Chondrocyte (in vitro differentiated cells): ENCODE data around the gene NTSR2. TPM values are rescaled to one million over a fixed set of nuclear protein-coding genes. Genes with fewer than 3 reads are reported as not detected.

ENCODE experiments used
- DNase-seq: peaks from one replicate; pipeline ENCODE4 v3.0.0; 2021; ENCODE audit warnings: mixed read lengths, low spot score
- H3K27ac Mint-ChIP-seq: one replicate; pipeline ENCODE4 v1.8.0; 2021; ENCODE audit warnings: mild to moderate bottlenecking, moderate library complexity, mixed read lengths; ENCODE audit not compliant: unreplicated experiment
- H3K27me3 Mint-ChIP-seq: 2 replicates; pipeline ENCODE4 v1.8.0; 2021; ENCODE audit warnings: low read depth, mixed read lengths
- H3K36me3 Mint-ChIP-seq: 2 replicates; pipeline ENCODE4 v1.8.0; 2021; ENCODE audit warnings: low read depth, mixed read lengths
- H3K4me1 Mint-ChIP-seq: 2 replicates; pipeline ENCODE4 v1.8.0; 2021; ENCODE audit warnings: low read depth, mild to moderate bottlenecking, mixed read lengths
- H3K4me3 Mint-ChIP-seq: one replicate; pipeline ENCODE4 v1.8.0; 2021; ENCODE audit warnings: mild to moderate bottlenecking, moderate library complexity, mixed read lengths; ENCODE audit not compliant: unreplicated experiment
- H3K9me3 Mint-ChIP-seq: 2 replicates; pipeline ENCODE4 v1.8.0; 2021; ENCODE audit warnings: low read depth, mixed read lengths
- total RNA-seq: library from RNA; stranded (reverse); gene quantifications from 3 replicates; pipeline ENCODE4 v1.2.1, GENCODE V29; 2021
- TF ChIP-seq, protein P1 (sequence below): fragments of 200-600 bp; sonication (generic); IDR thresholded peaks from 2 replicates; pipeline ENCODE4 v1.5.0; 2021; ENCODE audit warnings: antibody characterized with exemption, mild to moderate bottlenecking, moderate library complexity

NTSR2 gene
- total RNA-seq, 1 donor from 2014 or later: not detected

DNA sequence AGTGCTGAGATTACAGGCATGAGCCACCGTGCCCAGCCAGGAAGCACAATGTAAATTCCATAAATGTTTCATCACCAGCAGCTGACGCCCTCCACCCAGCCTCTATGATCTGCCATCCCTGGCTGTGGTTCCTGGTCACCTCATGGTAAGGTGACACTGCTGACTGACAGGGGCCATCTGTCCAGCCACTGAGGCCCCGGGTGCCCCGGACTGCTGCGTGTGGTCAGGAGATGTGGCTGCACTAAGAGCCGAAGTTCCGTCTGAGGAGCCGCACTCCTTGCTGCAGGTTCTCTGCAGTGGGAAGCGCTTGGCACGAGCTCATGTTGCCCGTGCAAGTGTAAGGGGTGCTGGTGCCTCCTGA, 10.9 kb downstream of the NTSR2 start:
- DNase-seq: no peak
- H3K27me3 Mint-ChIP-seq: peaks cover 43% of the 10 kb centered on the region
- no peak overlapping the region for H3K27ac Mint-ChIP-seq
- peaks cover 5% of the 10 kb centered on the region for H3K36me3 Mint-ChIP-seq
- TF ChIP-seq, protein P1, sequence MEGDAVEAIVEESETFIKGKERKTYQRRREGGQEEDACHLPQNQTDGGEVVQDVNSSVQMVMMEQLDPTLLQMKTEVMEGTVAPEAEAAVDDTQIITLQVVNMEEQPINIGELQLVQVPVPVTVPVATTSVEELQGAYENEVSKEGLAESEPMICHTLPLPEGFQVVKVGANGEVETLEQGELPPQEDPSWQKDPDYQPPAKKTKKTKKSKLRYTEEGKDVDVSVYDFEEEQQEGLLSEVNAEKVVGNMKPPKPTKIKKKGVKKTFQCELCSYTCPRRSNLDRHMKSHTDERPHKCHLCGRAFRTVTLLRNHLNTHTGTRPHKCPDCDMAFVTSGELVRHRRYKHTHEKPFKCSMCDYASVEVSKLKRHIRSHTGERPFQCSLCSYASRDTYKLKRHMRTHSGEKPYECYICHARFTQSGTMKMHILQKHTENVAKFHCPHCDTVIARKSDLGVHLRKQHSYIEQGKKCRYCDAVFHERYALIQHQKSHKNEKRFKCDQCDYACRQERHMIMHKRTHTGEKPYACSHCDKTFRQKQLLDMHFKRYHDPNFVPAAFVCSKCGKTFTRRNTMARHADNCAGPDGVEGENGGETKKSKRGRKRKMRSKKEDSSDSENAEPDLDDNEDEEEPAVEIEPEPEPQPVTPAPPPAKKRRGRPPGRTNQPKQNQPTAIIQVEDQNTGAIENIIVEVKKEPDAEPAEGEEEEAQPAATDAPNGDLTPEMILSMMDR: no peak
- peaks cover 17% of the 10 kb centered on the region for H3K9me3 Mint-ChIP-seq
- H3K4me1 Mint-ChIP-seq: peaks cover 7% of the 10 kb centered on the region
- H3K4me3 Mint-ChIP-seq: no peak overlapping the region

DNA sequence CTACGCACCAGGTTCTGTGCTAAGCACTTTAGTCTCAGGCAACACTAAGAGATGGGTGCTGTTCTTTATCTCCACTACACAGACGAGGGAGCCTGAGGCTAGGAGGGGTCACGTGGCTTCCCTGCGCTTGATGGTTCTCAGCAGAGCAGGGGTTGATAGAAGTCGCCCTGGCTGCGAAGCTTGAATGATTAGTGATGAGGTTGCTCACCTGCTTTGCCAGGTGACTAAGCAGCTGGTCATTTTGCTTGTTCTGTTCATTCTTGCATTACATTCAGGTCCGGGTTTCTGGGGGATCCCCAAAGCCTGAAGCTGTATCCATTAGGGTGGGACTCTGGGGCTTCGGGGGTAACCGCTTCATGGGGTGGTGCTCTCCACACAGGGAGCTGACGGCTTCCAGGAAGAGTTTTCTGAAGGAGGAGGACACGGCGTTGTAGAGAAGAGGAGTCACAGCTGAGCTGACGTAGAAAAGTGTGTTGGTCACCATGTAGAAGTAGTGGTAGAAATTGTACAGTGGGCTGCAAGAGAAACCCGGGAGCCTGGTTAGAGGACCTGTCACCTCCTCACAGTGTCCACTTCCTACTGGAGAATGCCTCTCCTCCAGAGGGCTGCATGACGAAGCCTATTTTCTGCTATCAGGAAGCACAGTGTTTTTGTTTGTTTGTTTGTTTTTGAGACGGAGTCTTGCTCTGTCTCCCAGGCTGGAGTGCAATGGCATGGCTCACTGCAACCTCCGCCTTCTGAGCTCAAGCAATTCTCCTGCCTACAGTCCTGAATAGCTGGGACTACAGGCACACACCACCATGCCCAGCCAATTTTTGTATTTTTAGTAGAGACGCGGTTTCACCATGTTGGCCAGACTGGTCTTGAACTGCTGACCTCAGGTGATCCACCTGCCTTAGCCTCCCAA, 11.5 kb downstream of the NTSR2 start:
- H3K4me3 Mint-ChIP-seq: no peak overlapping the region
- no peak overlapping the region for H3K27ac Mint-ChIP-seq
- TF ChIP-seq, protein P1: no peak
- H3K4me1 Mint-ChIP-seq: peaks cover 5% of the 10 kb centered on the region
- H3K27me3 Mint-ChIP-seq: peaks cover 46% of the 10 kb centered on the region
- no peak for DNase-seq
- peaks cover 5% of the 10 kb centered on the region for H3K36me3 Mint-ChIP-seq
- peaks cover 15% of the 10 kb centered on the region for H3K9me3 Mint-ChIP-seq

DNA sequence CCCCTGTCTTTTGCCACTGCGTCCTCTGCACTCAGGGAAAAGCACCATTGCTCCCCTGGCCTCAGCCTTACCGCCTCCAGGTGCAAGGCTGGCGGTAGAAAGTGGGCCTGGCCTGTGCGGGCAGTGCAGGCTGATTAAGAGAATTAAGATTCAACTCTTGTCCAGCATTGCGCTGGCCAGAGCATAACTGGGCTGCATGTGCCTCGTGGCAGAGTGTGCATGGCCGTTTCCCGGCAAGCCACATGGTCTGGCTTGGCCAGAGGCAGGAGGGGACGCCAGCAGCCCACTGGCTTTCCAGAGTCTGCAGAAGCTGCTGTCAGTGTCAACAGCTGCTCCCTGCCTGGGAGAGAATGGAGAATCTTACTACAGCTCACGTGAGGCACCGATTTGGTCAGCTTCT, 12.3 kb downstream of the NTSR2 start:
- Mint-ChIP-seq H3K27me3 (peaks cover 46% of the 10 kb centered on the region), H3K27ac (no peak overlapping the region), H3K36me3 (peaks cover 3% of the 10 kb centered on the region), H3K4me3 (no peak overlapping the region), H3K4me1 (peaks cover 3% of the 10 kb centered on the region), H3K9me3 (peaks cover 6% of the 10 kb centered on the region)
- TF ChIP-seq, protein P1: no peak
- no peak for DNase-seq

DNA sequence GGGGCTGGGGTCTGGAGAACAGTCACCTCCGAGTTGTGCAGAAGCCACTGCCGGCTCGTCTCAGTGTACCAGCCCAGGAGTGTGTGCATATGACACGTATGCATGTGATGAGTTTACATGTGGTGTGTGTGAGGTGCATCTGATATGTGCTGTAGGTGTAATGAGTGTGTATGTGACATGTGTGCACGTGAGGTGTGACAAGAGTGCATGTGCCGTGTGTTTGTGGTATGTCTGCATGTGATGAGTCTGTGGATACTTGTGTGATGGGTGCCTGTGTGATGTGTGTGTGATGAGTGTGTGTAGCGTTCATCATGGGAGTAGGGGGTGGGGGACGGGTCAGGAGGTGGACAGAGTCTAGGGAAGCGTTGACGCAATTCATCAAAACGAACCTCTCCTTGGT, 12.8 kb downstream of the NTSR2 start:
- Mint-ChIP-seq H3K4me1 (peaks cover 8% of the 10 kb centered on the region), H3K36me3 (peaks cover 3% of the 10 kb centered on the region), H3K27me3 (peaks cover 46% of the 10 kb centered on the region), H3K9me3 (peaks cover 4% of the 10 kb centered on the region), H3K4me3 (no peak overlapping the region), H3K27ac (no peak overlapping the region)
- no peak for DNase-seq
- TF ChIP-seq, protein P1: no peak

DNA sequence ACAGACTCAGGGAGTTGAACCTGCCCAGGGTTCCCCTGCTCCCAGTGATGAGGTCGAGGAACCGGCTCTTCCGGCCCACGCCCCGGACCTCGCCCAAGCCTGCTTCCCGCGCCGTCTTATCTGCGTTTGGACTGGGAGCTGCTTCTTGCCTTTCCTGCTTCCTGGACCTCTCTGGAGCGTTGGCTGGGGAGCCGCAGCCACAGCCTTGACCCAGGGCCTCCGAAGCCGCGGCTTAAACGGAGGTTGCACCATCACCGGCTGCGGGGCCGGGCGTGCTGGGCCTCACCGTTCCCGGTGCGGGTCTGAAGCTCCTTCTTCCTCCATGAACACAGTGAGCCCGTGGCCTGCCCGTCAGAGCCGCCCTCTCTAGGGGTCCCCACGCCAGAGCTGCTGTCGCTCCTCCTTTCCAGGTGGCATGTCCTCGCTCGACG, 13.3 kb downstream of the NTSR2 start:
- Mint-ChIP-seq H3K4me1 (peaks cover 10% of the 10 kb centered on the region), H3K9me3 (no peaks in the 10 kb centered on the region), H3K36me3 (no peaks in the 10 kb centered on the region), H3K27ac (no peak overlapping the region), H3K4me3 (no peak overlapping the region), H3K27me3 (peaks cover 46% of the 10 kb centered on the region)
- no peak for DNase-seq
- TF ChIP-seq, protein P1: no peak
